Measurements from ENCODE around the gene SYTL3. TPM values are rescaled to one million over a fixed set of nuclear protein-coding genes. Genes with fewer than 3 reads are reported as not detected.

SYTL3 gene
- total and polyA plus RNA-seq, 9 of the 15 experiments (the other 6 are each of a cell fraction or from before 2014, with no cell fraction given) = 0.04 to 0.46 (median 0.17) TPM; not detected in 1

DNA sequence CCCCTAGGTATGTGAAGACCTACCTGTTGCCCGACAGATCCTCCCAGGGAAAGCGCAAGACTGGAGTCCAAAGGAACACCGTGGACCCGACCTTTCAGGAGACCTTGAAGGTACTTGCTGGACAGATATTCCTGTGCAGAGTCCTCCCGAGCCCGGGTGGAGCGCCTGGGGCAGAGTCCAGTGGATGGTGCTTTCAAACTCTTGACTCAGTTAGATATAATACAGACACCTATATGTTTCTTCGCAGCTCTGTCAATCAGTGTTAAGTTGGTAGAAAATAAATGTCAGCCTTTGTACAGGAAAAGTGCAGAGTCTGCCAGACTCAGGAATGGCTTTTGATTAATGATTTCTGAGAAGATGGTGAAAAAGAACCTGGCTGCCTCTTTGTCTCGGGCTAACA, 102.1 kb downstream of the SYTL3 start:
- no TSS peak for BruUV-seq (replicated peaks)
- ATAC-seq (no peak), DNase-seq (ENCODE audit: extremely low read depth in 1 of 4, low spot score in 3 of 4) (no peak), FAIRE-seq (no peak)
- in situ Hi-C loops (cut with MboI) = no loop called here
- no peak overlapping the region for H3K27ac ChIP-seq (ENCODE audit: extremely low read depth, low read depth, low read length)
- ChIA-PET POLR2A (no interaction called here), CTCF (ENCODE audit: low intra/inter-chr PET ratio) (no interaction called here)
- no peaks in the 10 kb centered on the region for H3K79me2 ChIP-seq (ENCODE audit: control insufficient read depth, insufficient read depth, low read length)
- no peaks in the 10 kb centered on the region for H3K36me3 ChIP-seq (ENCODE audit: control insufficient read depth, insufficient read depth, low read length)
- peaks cover 7% of the 10 kb centered on the region; the same call in 1 of the 2 replicates for H4K20me1 ChIP-seq (replicated peaks; ENCODE audit: control insufficient read depth, insufficient read depth, low read length)
- peaks cover 29 to 53% of the 10 kb centered on the region in 2 experiments for H3K27me3 ChIP-seq (ENCODE audit: control insufficient read depth in 2 of 2, insufficient read depth in 2 of 2, low read length in 2 of 2)
- H3K9me1 ChIP-seq (ENCODE audit: control insufficient read depth, insufficient read depth, low read length) = no peaks in the 10 kb centered on the region
- H3K4me1 ChIP-seq (replicated peaks in 1 of 2; ENCODE audit: control insufficient read depth in 2 of 2, insufficient read depth in 2 of 2, low read length in 2 of 2) = peaks cover 0 to 2% of the 10 kb centered on the region in 2 experiments; a peak in 3 of 5 replicates
- no peak overlapping the region for H3K4me2 ChIP-seq (ENCODE audit: insufficient read depth, low read length)
- no peak for TF ChIP-seq NR2C2 (CRISPR knock-in tag; IDR thresholded peaks at IDR 0.05)
- TF ChIP-seq NR2C2 (tag; IDR thresholded peaks at IDR 0.05) = no peak
- no peak for TF ChIP-seq MXI1 (IDR thresholded peaks at IDR 0.05; ENCODE audit: low read depth, low read length)
- peak; percentile 5 for TF ChIP-seq MEIS2 (IDR thresholded peaks at IDR 0.05; ENCODE audit: partially characterized antibody)
- TF ChIP-seq, protein P1, sequence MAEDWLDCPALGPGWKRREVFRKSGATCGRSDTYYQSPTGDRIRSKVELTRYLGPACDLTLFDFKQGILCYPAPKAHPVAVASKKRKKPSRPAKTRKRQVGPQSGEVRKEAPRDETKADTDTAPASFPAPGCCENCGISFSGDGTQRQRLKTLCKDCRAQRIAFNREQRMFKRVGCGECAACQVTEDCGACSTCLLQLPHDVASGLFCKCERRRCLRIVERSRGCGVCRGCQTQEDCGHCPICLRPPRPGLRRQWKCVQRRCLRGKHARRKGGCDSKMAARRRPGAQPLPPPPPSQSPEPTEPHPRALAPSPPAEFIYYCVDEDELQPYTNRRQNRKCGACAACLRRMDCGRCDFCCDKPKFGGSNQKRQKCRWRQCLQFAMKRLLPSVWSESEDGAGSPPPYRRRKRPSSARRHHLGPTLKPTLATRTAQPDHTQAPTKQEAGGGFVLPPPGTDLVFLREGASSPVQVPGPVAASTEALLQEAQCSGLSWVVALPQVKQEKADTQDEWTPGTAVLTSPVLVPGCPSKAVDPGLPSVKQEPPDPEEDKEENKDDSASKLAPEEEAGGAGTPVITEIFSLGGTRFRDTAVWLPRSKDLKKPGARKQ (CRISPR knock-in tag; IDR thresholded peaks at IDR 0.05) = no peak
- no peaks in the 10 kb centered on the region for H3K9me3 ChIP-seq (replicated peaks; ENCODE audit: control insufficient read depth, insufficient read depth, low read depth, low read length)
- H3K4me3 ChIP-seq = no peak overlapping the region
- intact Hi-C loops (cut with micrococcal nuclease) = no loop called here
- no peak overlapping the region for H3K9ac ChIP-seq (ENCODE audit: insufficient read depth in 1 of 2, low read depth in 2 of 2, low read length in 2 of 2)
- WGBS (ENCODE audit: insufficient coverage, low coverage, missing lambda C conversion rate) = 2% methylated on average over 9 of the region's 9 CpGs
- no peak overlapping the region for H2AFZ ChIP-seq (ENCODE audit: low read depth, low read length)

Measured in K562 (cell line).